ENCODE measurements around the gene P2RY14. TPM values are rescaled to one million over a fixed set of nuclear protein-coding genes. Genes with fewer than 3 reads are reported as not detected.

P2RY14 gene
- total and polyA plus RNA-seq, 7 experiments from 2014 or later = 0.11 to 5.7 (median 0.27) TPM; not detected in 2

DNA sequence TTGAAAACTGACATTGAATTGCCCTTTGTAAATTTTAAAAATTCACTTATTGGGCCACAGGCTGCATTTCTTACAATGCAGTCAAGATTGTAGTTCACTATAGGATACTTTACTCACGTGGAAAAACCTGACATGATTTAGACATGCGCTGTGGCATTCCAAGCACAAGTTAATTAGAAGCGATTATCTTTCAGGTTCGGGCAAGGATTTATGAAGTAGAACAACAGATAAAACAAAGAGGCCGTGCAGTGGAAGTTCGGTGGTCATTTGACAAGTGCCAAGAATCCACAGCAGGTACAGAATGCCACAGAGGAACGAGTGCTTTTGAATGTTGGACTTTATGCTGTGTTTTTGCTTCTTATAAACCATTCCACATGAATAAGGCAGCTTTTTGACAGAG lies 113.1 kb downstream of the P2RY14 start:
- no peak overlapping the region for H3K4me3 Mint-ChIP-seq
- H3K27ac Mint-ChIP-seq = no peak overlapping the region
- Histone ChIP-seq H3K27ac (ENCODE audit: low read depth, low read length) (no peak overlapping the region), H3K36me3 (ENCODE audit: control insufficient read depth in 2 of 3, insufficient read depth in 3 of 3, low read length in 3 of 3) (no peaks in the 10 kb centered on the region), H3K4me1 (ENCODE audit: control insufficient read depth in 2 of 2, insufficient read depth in 2 of 2, low read length in 2 of 2) (peaks cover 5 to 7% of the 10 kb centered on the region in 2 donors), H3K9me3 (ENCODE audit: control insufficient read depth in 2 of 3, low read length in 3 of 3) (no peaks in the 10 kb centered on the region), H3K27me3 (ENCODE audit: control insufficient read depth in 2 of 2, insufficient read depth in 2 of 2, low read length in 2 of 2) (no peaks in the 10 kb centered on the region), H3K4me3 (ENCODE audit: low read length) (no peak overlapping the region)
- peaks cover 8 to 19% (median 11%) of the 10 kb centered on the region in 7 donors for H3K4me1 Mint-ChIP-seq
- ChIA-PET CTCF (no interaction called here), POLR2A (no interaction called here)
- H3K9me3 Mint-ChIP-seq = no peaks in the 10 kb centered on the region
- DNase-seq = no peak
- no peaks in the 10 kb centered on the region for H3K36me3 Mint-ChIP-seq
- no peak for ATAC-seq
- intact Hi-C loops (cut with micrococcal nuclease) = loop anchor here (5.0 kb wide), 1 partner anchor 752 kb away; no protein-coding TSS in a partner anchor
- no peaks in the 10 kb centered on the region for H3K27me3 Mint-ChIP-seq

Other genes starting within 250 kb of the P2RY14 start
- 1 to 10 TPM in 2 of 5 experiments, under 1 TPM in 3; 0.32 to 4.9 (median 0.68) TPM for gene MED12L, start 192.9 kb downstream of the P2RY14 start, total RNA-seq
- not detected for gene MED12L, start 192.9 kb downstream of the P2RY14 start, polyA plus RNA-seq
- 100 to 1,000 TPM in 1 of 5 experiments, 10 to 100 TPM in 4; 16.0 to 251 (median 63.4) TPM for gene GPR171, start 75.3 kb downstream of the P2RY14 start, total RNA-seq
- 100 to 1,000 TPM in 1 of 2 donors, 10 to 100 TPM in 1; 65.5 to 162 TPM for gene GPR171, start 75.3 kb downstream of the P2RY14 start, polyA plus RNA-seq
- not detected for gene GPR87, start 38.3 kb upstream of the P2RY14 start, total RNA-seq
- gene GPR87, start 38.3 kb upstream of the P2RY14 start, polyA plus RNA-seq = not detected
- 10 to 100 TPM in 1 of 5 experiments, under 1 TPM in 1, not detected in 3; 0.13 to 11.4 TPM for gene P2RY13, start 51.0 kb upstream of the P2RY14 start, total RNA-seq
- gene P2RY13, start 51.0 kb upstream of the P2RY14 start, polyA plus RNA-seq = not detected
- gene P2RY12, start 106.2 kb upstream of the P2RY14 start, total RNA-seq = under 1 TPM in 1 of 5 experiments, not detected in 4; 0.39 TPM
- not detected for gene P2RY12, start 106.2 kb upstream of the P2RY14 start, polyA plus RNA-seq
- gene IGSF10, start 182.5 kb upstream of the P2RY14 start, total RNA-seq = 1 to 10 TPM in 1 of 5 experiments, not detected in 4; 2.8 TPM
- not detected for gene IGSF10, start 182.5 kb upstream of the P2RY14 start, polyA plus RNA-seq

All from naive thymus-derived CD4-positive, alpha-beta T cell (primary cell).